GM12873 (cell line): ENCODE results near the gene IGFBP5.

Experiments
- TF ChIP-seq, protein P1 (sequence below): IDR thresholded peaks from 2 replicates; pipeline ENCODE4 v1.5.1; 2012; ENCODE audit warnings: low read depth, mild to moderate bottlenecking, moderate library complexity, low read length, control low read depth; ENCODE audit not compliant: insufficient read depth; ENCODE audit errors: missing control alignments

Gene IGFBP5

DNA sequence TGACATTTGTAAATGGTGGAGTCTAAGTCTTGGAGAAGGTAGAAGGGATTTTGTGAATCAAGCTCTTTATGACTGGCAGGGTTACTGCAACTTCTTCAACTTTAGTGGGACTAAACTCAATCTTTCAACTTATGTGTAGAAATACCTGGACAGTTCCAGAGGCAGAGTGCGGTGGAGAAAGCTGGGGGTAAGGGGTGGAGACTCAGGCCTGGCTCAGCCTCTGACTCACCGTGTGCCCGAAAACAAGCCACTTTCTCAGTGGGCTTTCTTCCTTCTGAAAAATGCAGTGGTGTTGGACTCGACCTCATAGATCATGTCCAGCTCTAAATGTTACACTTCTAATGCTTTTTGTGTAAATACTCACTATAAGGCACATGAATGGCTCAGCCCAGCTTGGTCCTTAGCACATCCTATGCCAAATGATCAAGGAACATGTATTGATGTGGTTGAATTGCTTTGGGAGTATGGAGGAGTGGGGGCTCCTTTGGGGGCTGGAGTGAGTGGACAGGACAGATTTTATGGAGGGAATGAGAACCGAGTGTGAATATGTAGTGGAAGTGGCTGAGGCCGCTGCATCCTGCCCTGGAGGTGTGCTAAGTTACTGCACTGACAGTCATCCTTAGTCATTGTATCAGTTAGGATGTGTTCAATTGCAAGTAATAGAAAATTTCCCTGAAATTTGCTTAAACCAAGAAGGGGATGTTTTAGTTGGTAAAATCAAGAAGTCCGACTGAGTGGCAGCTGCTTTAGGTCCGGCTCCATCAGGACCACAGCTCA, 32.2 kb upstream of the IGFBP5 start:
- TF ChIP-seq, protein P1, sequence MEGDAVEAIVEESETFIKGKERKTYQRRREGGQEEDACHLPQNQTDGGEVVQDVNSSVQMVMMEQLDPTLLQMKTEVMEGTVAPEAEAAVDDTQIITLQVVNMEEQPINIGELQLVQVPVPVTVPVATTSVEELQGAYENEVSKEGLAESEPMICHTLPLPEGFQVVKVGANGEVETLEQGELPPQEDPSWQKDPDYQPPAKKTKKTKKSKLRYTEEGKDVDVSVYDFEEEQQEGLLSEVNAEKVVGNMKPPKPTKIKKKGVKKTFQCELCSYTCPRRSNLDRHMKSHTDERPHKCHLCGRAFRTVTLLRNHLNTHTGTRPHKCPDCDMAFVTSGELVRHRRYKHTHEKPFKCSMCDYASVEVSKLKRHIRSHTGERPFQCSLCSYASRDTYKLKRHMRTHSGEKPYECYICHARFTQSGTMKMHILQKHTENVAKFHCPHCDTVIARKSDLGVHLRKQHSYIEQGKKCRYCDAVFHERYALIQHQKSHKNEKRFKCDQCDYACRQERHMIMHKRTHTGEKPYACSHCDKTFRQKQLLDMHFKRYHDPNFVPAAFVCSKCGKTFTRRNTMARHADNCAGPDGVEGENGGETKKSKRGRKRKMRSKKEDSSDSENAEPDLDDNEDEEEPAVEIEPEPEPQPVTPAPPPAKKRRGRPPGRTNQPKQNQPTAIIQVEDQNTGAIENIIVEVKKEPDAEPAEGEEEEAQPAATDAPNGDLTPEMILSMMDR, result no peak

DNA sequence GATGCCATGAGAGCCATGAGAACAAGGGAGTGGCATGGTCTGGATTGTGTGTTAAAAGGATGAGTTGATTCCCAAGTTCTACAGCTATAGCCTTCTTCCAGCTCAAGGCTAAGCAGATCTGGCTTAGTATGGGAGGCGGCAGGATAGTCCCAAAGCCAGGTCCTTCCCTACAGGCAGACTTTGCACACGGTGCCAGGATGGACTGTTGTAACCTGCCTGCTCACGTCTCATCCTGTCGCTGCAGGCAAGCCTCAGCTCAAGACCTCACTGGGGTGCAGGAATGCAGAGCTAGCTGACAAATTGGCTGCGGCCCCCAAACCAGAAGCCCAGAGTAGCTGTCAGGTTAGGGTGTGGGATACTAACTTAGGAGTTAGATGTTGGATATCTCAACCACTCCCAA, 28.8 kb upstream of the IGFBP5 start:
- TF ChIP-seq, protein P1, result no peak

DNA sequence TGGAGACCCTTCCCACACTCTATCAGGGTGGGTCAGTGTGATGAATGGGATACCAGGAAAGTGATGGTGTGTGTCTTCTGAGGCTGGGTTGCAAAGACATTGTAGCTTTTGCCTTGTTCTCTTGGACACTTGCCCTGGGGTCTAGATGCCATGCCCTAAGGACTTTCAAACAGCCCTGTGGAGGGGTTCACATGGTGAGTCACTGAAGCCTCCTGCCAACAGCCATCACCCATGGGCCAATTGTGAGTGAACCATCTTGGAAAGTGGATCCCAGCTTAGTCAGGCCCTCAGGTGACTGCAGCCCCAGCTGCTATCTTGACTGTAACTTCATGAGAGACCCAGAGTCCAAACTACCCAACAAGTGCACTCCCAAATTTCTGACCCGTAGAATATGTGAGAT, 25.8 kb upstream of the IGFBP5 start:
- TF ChIP-seq, protein P1, result no peak

DNA sequence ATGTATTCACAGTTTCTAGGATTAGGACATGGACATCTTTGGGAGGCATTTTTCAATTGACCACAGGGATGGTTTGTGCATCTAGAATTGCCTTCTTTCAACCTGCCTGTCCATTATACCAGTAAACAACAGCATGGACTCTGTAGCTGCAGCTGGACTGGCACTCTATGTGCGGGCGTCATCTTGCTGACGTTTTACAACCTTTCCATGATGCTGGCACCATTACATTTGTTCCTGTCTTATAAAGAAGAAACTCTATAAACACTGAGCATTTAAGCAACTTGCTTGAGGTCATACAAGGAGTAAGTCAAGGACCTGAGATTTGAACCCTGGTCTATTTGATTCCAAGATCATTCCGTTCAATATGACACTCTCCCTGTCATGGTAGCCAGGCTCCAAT, 25.4 kb upstream of the IGFBP5 start:
- TF ChIP-seq, protein P1, result no peak

DNA sequence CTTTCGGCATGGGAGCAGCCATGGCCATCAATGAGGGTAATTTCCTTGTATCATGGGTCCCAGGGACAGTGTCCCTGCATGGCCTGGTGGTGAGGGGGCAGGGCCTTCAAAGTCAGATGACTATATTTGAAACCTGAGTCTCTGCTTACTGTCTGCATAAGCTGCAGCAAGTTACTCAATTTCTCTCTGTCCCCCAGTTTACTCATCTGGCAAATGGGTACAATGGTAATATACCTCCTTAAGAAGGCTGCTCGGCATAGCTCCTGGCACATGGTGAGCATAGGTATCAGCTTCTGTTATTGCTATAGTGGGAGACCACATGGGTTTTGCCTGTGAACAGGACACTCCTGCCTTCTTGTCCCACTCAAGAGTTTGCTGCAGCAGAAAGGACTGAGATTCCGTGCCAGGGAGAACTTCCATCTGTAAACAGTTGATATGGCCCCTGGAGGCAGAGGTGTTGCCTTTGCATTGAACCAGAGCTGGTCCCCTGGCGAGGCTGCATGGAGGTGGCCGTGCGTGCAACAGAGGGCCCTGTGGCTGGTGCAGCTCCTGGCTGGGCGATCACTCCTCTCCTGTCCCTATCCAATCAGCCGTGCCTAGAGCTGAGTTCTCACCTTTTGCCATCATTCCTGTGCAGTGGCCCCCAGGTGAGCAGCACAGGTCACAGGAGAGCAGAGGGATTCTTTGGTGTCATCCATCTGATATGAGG, 22.7 kb upstream of the IGFBP5 start:
- TF ChIP-seq, protein P1, result no peak

DNA sequence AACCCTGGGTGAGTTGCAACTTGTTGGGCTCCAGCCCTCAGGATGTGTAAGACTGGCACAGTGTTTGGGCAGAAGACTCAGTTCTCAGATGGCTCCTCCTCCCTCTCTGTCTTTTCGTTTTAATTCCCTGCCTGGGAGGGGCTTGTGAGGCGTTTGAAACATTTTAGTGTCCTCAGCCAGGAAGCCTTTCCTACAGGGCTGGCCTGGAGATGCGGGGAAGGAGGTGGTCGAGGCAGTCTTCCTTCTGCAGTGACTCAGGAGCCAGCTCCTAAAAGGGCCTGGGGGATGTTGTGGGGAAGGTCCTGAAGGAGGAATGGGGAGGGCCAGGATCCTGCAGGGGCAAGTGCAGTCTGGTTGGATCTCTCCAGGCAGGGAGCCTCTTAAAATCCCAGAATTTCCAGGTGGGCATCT, 22.1 kb upstream of the IGFBP5 start:
- TF ChIP-seq, protein P1, result no peak

DNA sequence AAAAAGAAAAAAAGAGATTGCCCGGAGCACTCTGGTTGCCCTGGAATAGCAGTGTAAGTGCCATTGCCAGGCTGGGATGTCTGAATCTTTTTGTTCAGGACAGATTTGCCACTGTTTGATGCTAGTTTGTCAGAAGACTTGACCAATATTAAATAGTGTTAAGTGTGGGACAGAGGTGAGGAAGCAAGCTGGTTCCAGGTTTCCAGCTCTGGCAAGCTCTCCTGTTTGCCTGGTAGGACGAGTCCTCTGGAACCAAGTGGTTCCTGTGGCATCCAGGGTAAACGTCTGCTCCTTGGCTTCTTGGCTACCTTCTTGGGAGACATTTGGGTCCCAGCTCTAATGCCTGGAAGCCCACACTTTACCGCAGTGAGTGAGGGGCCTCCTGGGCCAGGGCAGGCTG, 20.8 kb upstream of the IGFBP5 start:
- TF ChIP-seq, protein P1, result no peak
